GM19351 (cell line): Measurements from ENCODE around the gene SLC25A5.
"Not testable (repeated sequence)": the region's sequence is repeated elsewhere in the genome, so short reads cannot be mapped to it uniquely, and the experiment has no call there.

ENCODE experiments used
- ATAC-seq: cut with Tn5 transposase; IDR thresholded peaks from one replicate; pipeline ENCODE4 v1.9.1; 2021; ENCODE audit warnings: mild to moderate bottlenecking, moderate library complexity; ENCODE audit not compliant: unreplicated experiment

The SLC25A5 gene

DNA sequence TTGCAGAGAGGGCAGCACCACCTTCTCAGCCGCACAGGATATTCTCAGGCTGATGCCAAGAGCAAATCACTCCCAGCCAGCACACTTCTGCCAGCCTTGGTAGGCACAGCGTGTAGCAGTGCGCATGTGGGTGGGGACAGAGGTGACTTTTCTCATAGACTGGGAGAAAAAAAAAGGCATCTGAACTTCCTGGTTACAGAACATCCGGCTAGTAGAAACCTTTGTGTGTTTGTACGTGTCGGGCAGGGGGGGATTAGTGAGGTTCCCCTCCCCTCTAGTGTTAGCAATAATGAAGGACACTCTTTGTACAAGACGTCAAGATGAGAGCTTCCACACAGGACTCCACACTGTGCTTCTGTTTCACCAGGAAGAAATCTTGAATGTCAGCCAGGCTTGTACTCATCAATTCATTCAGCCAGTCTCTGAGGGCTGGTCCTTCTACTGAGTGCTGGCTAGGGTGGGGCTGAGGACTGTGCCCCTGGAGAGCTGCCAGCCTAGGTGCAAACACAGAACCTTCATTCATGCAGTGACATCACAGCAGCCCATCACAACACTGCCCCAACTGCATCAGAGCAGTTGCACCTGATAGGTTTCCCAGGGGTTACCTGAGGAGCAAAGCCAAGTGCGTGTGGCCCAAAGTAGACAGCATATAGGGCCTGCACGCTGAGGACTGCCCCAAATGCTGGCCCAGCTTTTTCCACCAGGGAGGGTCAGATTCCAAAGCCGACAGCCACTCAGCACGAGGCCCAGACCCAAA lies 34.7 kb downstream of the SLC25A5 start:
- no peak for ATAC-seq

DNA sequence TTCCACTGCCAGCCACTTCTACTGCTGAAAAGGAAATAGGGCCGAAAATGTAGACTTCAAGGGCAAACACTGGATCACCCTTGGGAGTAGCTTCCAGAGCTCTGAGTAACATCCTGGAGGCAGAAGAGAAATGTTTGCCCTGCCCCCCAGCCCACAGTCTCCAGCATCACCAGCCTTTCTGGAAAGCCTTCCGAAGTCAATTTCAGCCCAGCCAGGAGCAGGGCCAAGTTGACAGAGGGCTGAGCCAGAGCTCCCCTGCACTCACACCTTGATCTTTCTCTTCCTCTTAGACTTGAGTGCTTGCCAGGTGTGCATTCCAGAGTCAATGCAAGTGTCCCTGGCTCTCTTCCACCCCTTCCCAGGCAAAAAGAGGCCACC lies 35.2 kb downstream of the SLC25A5 start:
- no peak for ATAC-seq

DNA sequence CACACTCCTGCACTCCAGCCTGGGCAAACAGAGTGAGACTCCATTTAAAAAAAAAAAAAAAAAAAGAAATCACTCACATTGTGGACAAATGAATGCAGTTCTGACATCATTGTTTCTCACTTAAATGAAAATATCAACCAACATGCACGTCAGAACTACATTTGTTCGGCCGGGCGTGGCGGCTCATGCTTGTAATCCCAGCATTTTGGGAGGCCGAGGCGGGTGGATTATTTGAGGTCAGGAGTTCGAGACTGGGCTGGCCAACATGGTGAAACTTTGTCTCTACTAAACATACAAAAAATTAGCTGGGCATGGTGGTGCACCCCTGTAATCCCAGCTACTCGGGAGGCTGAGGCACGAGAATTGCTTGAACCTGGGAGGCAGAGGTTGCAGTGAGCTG lies 36.9 kb downstream of the SLC25A5 start:
- ATAC-seq, result not testable (repeated sequence)

DNA sequence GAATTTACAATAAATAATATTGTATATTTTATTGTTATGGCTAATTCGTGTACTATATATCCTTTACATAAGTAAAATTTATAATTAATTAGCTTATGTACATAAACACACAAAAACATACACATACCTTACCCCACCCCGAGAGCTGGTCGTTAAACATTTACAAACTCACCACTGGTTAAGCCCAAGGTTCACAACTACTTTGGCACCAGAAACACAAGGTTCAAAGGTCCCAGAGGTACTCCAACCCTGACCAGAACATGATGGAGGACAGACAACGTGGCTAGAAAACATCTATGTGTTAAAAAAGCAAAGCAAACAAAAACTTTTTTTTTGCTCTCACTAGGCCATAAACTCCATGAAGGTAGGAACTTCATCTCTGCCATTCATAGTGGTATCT lies 37.7 kb downstream of the SLC25A5 start:
- ATAC-seq, result no peak

DNA sequence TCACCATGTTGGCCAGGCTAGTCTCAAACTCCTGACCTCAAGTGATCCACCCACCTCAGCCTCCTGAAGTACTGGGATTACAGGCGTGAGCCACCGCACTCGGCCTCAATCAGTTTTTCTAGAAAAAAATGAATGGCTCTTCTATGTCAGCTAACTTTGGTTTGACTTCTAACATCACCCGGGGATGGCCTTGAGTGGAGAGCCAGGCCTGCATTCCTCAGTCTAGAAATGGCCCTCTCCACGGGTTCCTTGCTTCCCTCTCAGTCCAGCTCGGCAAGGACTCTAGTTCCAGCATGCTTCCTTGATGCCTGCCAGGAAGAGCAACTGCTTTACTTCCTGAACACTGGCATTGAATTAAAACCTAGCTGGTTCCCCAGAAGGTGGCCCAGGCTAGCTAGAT lies 39.0 kb downstream of the SLC25A5 start:
- no peak for ATAC-seq

DNA sequence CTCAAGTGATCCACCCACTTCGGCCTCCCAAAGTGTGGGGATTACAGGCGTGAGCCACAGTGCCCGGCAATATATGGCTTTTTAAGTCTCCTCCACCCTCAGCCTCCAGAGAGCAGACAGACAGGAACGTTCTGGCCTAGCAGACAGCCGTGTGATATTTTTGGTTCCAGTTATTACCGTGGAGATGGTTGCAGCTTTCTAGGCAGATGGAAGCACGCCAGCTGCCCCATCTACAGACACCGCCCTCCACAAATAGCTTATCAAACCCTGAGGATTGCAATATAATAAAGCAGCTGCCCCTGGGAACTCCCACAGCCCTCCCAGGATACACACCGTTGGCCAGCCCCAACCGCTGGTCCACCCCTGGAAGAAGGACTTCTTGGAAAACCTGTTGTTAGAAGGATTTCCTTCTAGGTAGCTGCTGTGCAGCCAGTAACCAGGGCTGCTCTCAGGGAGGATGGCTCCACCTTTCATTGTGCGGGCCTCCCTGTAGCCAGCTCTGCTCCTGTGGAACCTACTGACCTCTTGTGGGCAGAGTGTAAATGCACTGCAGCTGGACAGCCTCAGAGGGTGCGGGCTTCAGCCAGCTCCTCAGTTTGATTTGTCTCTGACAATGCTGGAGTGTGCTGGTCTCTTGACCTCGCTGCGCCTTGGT lies 44.0 kb downstream of the SLC25A5 start:
- ATAC-seq, result peak; percentile 83

DNA sequence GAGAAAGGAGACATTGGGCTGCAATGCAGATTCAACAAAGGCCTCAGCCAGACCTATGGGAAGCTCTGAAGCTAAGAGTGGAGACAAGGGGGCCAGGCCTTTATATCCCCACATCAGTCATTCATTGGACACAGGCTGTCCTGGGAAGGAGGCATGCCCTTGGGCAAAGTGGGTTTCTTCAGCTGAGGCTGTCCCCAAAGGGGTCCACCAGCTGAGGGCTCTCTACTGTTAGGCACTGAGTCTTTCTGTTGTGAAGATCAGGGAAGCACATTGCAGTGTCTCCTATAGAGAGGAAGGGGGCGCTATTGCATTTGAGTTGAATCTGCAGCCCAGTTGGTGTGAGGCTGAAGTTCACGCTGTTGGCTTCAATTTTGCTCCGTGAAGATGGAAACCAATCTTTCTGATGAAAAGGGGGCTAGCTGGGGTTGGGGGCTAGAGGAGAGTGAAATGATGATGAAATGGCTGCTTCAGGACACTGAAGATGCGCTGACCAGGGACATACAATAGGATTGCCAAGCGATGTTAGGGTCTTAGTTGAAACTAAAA lies 48.0 kb downstream of the SLC25A5 start:
- ATAC-seq, result peak; percentile 88

DNA sequence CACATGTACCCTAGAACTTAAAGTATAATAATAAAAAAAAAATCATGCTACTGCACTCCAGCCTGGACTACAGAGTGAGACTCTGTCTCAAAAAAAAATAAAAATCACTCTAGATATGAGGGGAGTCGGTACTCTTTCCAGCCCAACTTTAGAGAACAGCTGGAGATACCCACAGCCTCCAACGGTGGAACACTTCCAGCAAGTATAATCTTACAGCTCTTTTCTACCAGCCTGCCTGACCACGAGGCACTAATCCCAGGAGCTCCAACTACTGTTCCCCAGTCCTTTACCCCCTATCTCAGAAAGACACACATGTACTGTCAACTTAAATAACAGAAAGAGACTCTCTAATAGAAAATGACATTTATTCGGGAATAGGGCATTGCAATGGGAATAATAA lies 50.1 kb downstream of the SLC25A5 start:
- no peak for ATAC-seq
